Upper lobe of left lung (tissue), 6 donors: ENCODE results near the gene ATPAF2. TPM values are rescaled to one million over a fixed set of nuclear protein-coding genes. Genes with fewer than 3 reads are reported as not detected.

ENCODE experiments used
- ATAC-seq, 2 donors: fragments of 200-7000 bp; cut with Tn5 transposase; one replicate each; pipeline ENCODE4 v1.9.1; 2022; ENCODE audit warnings: mild to moderate bottlenecking in 2 of 2, moderate library complexity in 2 of 2; ENCODE audit not compliant: low FRiP score in 2 of 2
- DNase-seq, 2 donors: peaks; one replicate each; pipeline ENCODE4 v3.0.0-alpha.2; 2019 to 2020
- H3K27ac ChIP-seq, 4 donors: fragments of 200-600 bp; sonication (generic); one replicate each; pipeline ENCODE4 v1.5.1; 2016 to 2019
- H3K27me3 ChIP-seq, 4 donors: fragments of 200-600 bp; sonication (generic); one replicate each; pipeline ENCODE4 v1.5.1; 2017 to 2019
- H3K36me3 ChIP-seq, 4 donors: fragments of 200-600 bp; sonication (generic); one replicate each; pipeline ENCODE4 v1.5.1; 2016 to 2019
- H3K4me1 ChIP-seq, 4 donors: fragments of 200-600 bp; sonication (generic); one replicate each; pipeline ENCODE4 v1.5.1; 2018 to 2019
- H3K4me3 ChIP-seq, 4 donors: fragments of 200-600 bp; sonication (generic); one replicate each; pipeline ENCODE4 v1.5.1; 2017 to 2019; ENCODE audit warnings: mild to moderate bottlenecking in 2 of 4, moderate library complexity in 1 of 4
- H3K9me3 ChIP-seq, 4 donors: fragments of 200-600 bp; sonication (generic); one replicate each; pipeline ENCODE4 v1.5.1; 2018 to 2019
- CTCF ChIP-seq, 6 experiments: fragments of 450-650 bp in 4 of 6; fragments of 200-600 bp in 2 of 6; sonication (generic) in 2 of 6; IDR thresholded peaks; one replicate each; pipeline ENCODE4 v1.5.1; 2016 to 2019; ENCODE audit warnings: antibody characterized with exemption in 6 of 6
- EP300 ChIP-seq, 4 donors: sonication (generic); formaldehyde crosslinking; IDR thresholded peaks; one replicate each; pipeline ENCODE4 v1.5.1; 2017; ENCODE audit warnings: antibody characterized with exemption in 4 of 4, control low read depth in 2 of 4
- POLR2A ChIP-seq, 4 donors: fragments of 450-650 bp; IDR thresholded peaks; one replicate each; pipeline ENCODE4 v1.5.1; 2016 to 2017; ENCODE audit warnings: antibody characterized with exemption in 4 of 4, mild to moderate bottlenecking in 2 of 4
- POLR2AphosphoS5 ChIP-seq, 2 donors: sonication (generic); formaldehyde crosslinking; IDR thresholded peaks; one replicate each; pipeline ENCODE4 v1.5.1; 2017; ENCODE audit warnings: antibody characterized with exemption in 2 of 2
- WGBS, 2 donors: methylation state at CpG; one replicate each; pipeline ENCODE4 v1.1.5; 2017 to 2018; 5-methylcytosine and 5-hydroxymethylcytosine counted together
- total RNA-seq, 6 donors: library from RNA; depleted of rRNA in 4 of 6; stranded (reverse); fragments of >200 nt in 4 of 6; gene quantifications; one replicate each; pipeline versions ENCODE4 v1.1.0 to v1.2.1, GENCODE V29; 2016 to 2021
- donor health status: DM: no; HTN: no; CAD: no; lungs with moderate emphysema.
- donor health status: DM: no; HTN: yes; CAD: no; lungs with severe emphysema.

The ATPAF2 gene
- total RNA-seq, 6 donors from 2014 or later: 19.2 to 68.1 (median 30.7) TPM

GRCh38 chr17:17972126-17972951 is 66.6 kb downstream of the ATPAF2 start, which contains the start of the genes DRC3 and TOM1L2:
DRC3 (plus strand) TSS chr17:17972862; CDS start chr17:17977599, 4,737 bp downstream.
TOM1L2 (minus strand) TSS chr17:17972400; CDS start chr17:17972313, 87 bp downstream.
- Histone ChIP-seq H3K9me3 (no peaks in the 10 kb centered on the region), H3K36me3 (no peaks in the 10 kb centered on the region), H3K27me3 (no peaks in the 10 kb centered on the region), H3K4me3 (peak within 1 kb of the TSS; percentile 88 to 97 (median 92)), H3K4me1 (peaks cover 22 to 34% (median 27%) of the 10 kb centered on the region in 4 donors), H3K27ac (peak within 1 kb of the TSS; percentile 91 to 96 (median 92))
- TF ChIP-seq POLR2A (IDR thresholded peaks at IDR 0.05): peak in 3 of 4 donors; percentile 94 to 96 (median 95)
- no peak for TF ChIP-seq EP300 (IDR thresholded peaks at IDR 0.05)
- TF ChIP-seq POLR2AphosphoS5 (IDR thresholded peaks at IDR 0.05): peak; percentile 79 to 97
- peak in 3 of 6 experiments; percentile 24 to 45 (median 27) for TF ChIP-seq CTCF (IDR thresholded peaks at IDR 0.05)
- ATAC-seq (peak; percentile 99), DNase-seq (peak; percentile 98 to 100)
- 0 to 1% methylated on average over 19 to 50 of the region's 59 CpGs for whole genome bisulfite sequencing, 2 donors

- Histone ChIP-seq H3K4me1 (peaks cover 22 to 34% (median 28%) of the 10 kb centered on the region in 4 donors), H3K4me3 (peak overlapping the region; percentile 88 to 97 (median 92)), H3K27me3 (no peaks in the 10 kb centered on the region), H3K27ac (peak overlapping the region; percentile 91 to 96 (median 92)), H3K9me3 (no peaks in the 10 kb centered on the region), H3K36me3 (no peaks in the 10 kb centered on the region)
- TF ChIP-seq POLR2AphosphoS5 (IDR thresholded peaks at IDR 0.05) (no peak), EP300 (IDR thresholded peaks at IDR 0.05) (no peak), CTCF (IDR thresholded peaks at IDR 0.05) (no peak), POLR2A (IDR thresholded peaks at IDR 0.05) (no peak)
- ATAC-seq (no peak), DNase-seq (peak; percentile 41 to 94)
- 2 to 7% methylated on average over 3 to 32 of the region's 33 CpGs for WGBS, 2 donors
Observed at GRCh38 chr17:17971431-17972125, 67.4 kb downstream of the ATPAF2 start.

DNA sequence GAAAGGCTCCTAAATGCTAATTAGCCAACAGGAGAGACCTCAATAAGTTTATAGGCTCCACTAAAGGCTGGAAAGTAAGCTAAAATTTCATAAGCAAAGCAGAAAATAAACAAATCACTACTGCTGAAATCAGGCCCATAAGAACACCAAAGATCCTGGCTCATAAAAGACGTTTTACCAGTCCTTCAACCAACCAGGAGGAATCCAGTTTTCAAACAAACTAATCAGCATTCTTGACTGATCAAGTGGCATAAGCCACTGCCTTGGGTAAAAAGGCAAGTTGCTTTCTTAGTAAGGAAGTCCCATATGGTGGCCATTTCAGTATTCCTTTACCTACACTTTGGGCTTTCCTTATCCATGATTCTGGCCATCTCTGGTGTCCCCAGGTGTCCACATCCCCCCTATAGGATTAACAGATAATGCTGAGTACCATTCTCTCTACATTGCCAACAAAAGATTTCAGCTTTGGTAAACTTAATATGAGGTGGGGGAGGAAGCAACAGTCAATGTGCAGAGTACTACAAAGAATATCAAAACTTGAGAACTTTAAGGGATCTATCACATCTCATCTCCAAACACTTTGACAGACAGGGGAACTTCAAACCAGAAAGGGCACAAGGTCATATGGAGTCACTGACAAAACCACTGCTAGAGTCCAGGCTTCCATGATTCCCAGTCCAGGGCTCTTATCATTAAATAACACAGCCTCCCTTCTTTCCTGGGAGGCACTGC is 68.1 kb downstream of the ATPAF2 start:
- peaks cover 22 to 34% (median 30%) of the 10 kb centered on the region in 4 donors for H3K4me1 ChIP-seq
- DNase-seq: no peak

More for the DNA sequence above, 68.1 kb downstream of the ATPAF2 start:
- Histone ChIP-seq H3K36me3 (no peaks in the 10 kb centered on the region), H3K27ac (peak overlapping the region; percentile 91 to 96 (median 92)), H3K9me3 (no peaks in the 10 kb centered on the region), H3K27me3 (no peaks in the 10 kb centered on the region), H3K4me3 (peak overlapping the region in 3 of 4 donors; percentile 88 to 94 (median 90))
- ATAC-seq: no peak
- TF ChIP-seq EP300 (IDR thresholded peaks at IDR 0.05) (no peak), CTCF (IDR thresholded peaks at IDR 0.05) (no peak)
- WGBS, 2 donors: 31 to 39% methylated on average over 1 of the region's 1 CpG

Other genes with a start within 250 kb of the ATPAF2 start
- 100 to 1,000 TPM in 3 of 6 donors, 10 to 100 TPM in 3; 64.2 to 579 (median 123) TPM for gene SREBF1, start 202.2 kb downstream of the ATPAF2 start, total RNA-seq
- 100 to 1,000 TPM in 1 of 6 donors, 10 to 100 TPM in 5; 54.2 to 134 (median 72.9) TPM for gene TOM1L2, start 66.8 kb downstream of the ATPAF2 start, total RNA-seq
- 10 to 100 TPM in 4 of 6 donors, 1 to 10 TPM in 2; 1.5 to 46.2 (median 11.4) TPM for gene DRC3, start 66.3 kb downstream of the ATPAF2 start, total RNA-seq
- 10 to 100 TPM in 3 of 6 donors, 1 to 10 TPM in 3; 6.3 to 17.1 (median 9.8) TPM for gene GID4, start 240 bp upstream of the ATPAF2 start, total RNA-seq
- gene DRG2, start 48.8 kb upstream of the ATPAF2 start, total RNA-seq: 10 to 100 TPM; 28.7 to 40.9 (median 33.5) TPM
- 1 to 10 TPM; 2.0 to 9.4 (median 3.9) TPM for gene MYO15A, start 69.6 kb upstream of the ATPAF2 start, total RNA-seq
- 100 to 1,000 TPM in 1 of 6 donors, 10 to 100 TPM in 5; 63.9 to 112 (median 94.7) TPM for gene ALKBH5, start 144.7 kb upstream of the ATPAF2 start, total RNA-seq
- gene LLGL1, start 186.5 kb upstream of the ATPAF2 start, total RNA-seq: 10 to 100 TPM in 5 of 6 donors, 1 to 10 TPM in 1; 9.8 to 16.4 (median 13.8) TPM
- gene FLII, start 219.6 kb upstream of the ATPAF2 start, total RNA-seq: 100 to 1,000 TPM; 313 to 552 (median 376) TPM
- 10 to 100 TPM; 17.2 to 79.3 (median 31.8) TPM for gene MIEF2, start 221.5 kb upstream of the ATPAF2 start, total RNA-seq